K562 (cell line): Measurements from ENCODE around the gene CPEB1. TPM values are rescaled to one million over a fixed set of nuclear protein-coding genes. Genes with fewer than 3 reads are reported as not detected.
A peak's percentile ranks its signal among the peaks of the same experiment; 100 is the strongest.

Experiments used
- ATAC-seq: fragments of 200-7000 bp; cut with Tn5 transposase; 3 replicates; pipeline ENCODE4 v1.9.1; 2020; ENCODE audit warnings: moderate library complexity
- BruUV-seq: library from RNA; stranded (reverse); fragments of 400-500 nt; replicated peaks from 2 replicates; lab custom pipeline; 2021; lab: Mats Ljungman, UMichigan
- CTCF ChIA-PET: fragments of 300-600 bp; formaldehyde crosslinking; extraction: SDS; loops from one replicate; lab custom pipeline; 2021; ENCODE audit warnings: low intra/inter-chr PET ratio; lab: Yijun Ruan, JAX
- POLR2A ChIA-PET: fragments of 300-600, 350-650 bp; sonication (Branson Sonifier 250); formaldehyde crosslinking; extraction: SDS; loops from one replicate; lab custom pipeline; 2021; ENCODE audit warnings: antibody characterized with exemption, inconsistent platforms; lab: Yijun Ruan, JAX
- DNase-seq, 4 experiments: peaks; one replicate each; pipeline versions ENCODE4 v3.0.0 to v3.0.0-alpha.2; 2011 to 2018; ENCODE audit warnings: low spot score in 3 of 4, mixed read lengths in 3 of 4; ENCODE audit errors: extremely low read depth in 1 of 4
- FAIRE-seq: peaks from 2 replicates; lab custom pipeline; 2011; peaks lifted over from hg19 to GRCh38; lab: Jason Lieb, UNC
- H2AFZ ChIP-seq: 2 replicates; pipeline ENCODE4 v1.6.0; 2011; ENCODE audit warnings: low read depth, low read length, control low read depth, inconsistent platforms
- H3K27ac ChIP-seq: fragments of 200-600 bp; 3 replicates; pipeline ENCODE4 v1.8.0; 2011; ENCODE audit warnings: low read depth, mild to moderate bottlenecking, control low read depth, inconsistent platforms, low read length, moderate library complexity, mixed read lengths; ENCODE audit errors: extremely low read depth
- H3K27me3 ChIP-seq, 2 experiments: fragments of 300-600 bp in 1 of 2; 2 replicates in 1 of 2; 3 replicates in 1 of 2; pipeline versions ENCODE4 v1.6.0 to v1.8.0; 2011; ENCODE audit warnings: inconsistent platforms in 2 of 2, low read length in 2 of 2, mild to moderate bottlenecking in 1 of 2, mixed read lengths in 1 of 2, moderate library complexity in 1 of 2; ENCODE audit not compliant: control insufficient read depth in 2 of 2, insufficient read depth in 2 of 2
- H3K36me3 ChIP-seq: fragments of 300-600 bp; 3 replicates; pipeline ENCODE4 v1.8.0; 2011; ENCODE audit warnings: mild to moderate bottlenecking, low read length, inconsistent platforms; ENCODE audit not compliant: control insufficient read depth, insufficient read depth
- H3K4me1 ChIP-seq, 2 experiments: fragments of 200-600 bp in 1 of 2; replicated peaks in 1 of 2; 2 replicates in 1 of 2; 3 replicates in 1 of 2; pipeline versions ENCODE4 v1.5.1 to v1.8.0; 2011; ENCODE audit warnings: inconsistent platforms in 2 of 2, low read length in 2 of 2, mild to moderate bottlenecking in 1 of 2, mixed read lengths in 1 of 2, moderate library complexity in 1 of 2; ENCODE audit not compliant: control insufficient read depth in 2 of 2, insufficient read depth in 2 of 2
- H3K4me2 ChIP-seq: 2 replicates; pipeline ENCODE4 v1.6.1; 2011; ENCODE audit warnings: low read length, control low read depth, inconsistent platforms, mixed read lengths; ENCODE audit not compliant: insufficient read depth
- H3K4me3 ChIP-seq: fragments of 200-600 bp; sonication (generic), shearing (Covaris generic); 2 replicates; pipeline ENCODE4 v1.5.1; 2016; ENCODE audit warnings: control low read depth, inconsistent platforms
- H3K79me2 ChIP-seq: fragments of 200-600 bp; 3 replicates; pipeline ENCODE4 v1.8.0; 2011; ENCODE audit warnings: low read length, inconsistent platforms; ENCODE audit not compliant: control insufficient read depth, insufficient read depth
- H3K9ac ChIP-seq, 2 experiments: 2 replicates each; pipeline versions ENCODE4 v1.6.0 to v1.6.1; 2011; ENCODE audit warnings: low read depth in 2 of 2, low read length in 2 of 2, control low read depth in 1 of 2, inconsistent platforms in 1 of 2, mild to moderate bottlenecking in 1 of 2, mixed read lengths in 1 of 2; ENCODE audit not compliant: insufficient read depth in 1 of 2
- H3K9me1 ChIP-seq: one replicate; pipeline ENCODE4 v1.6.0; 2011; ENCODE audit warnings: inconsistent platforms, mild to moderate bottlenecking, low read length, moderate library complexity; ENCODE audit not compliant: control insufficient read depth, insufficient read depth
- H3K9me3 ChIP-seq: replicated peaks from 2 replicates; pipeline ENCODE4 v1.5.1; 2011; ENCODE audit warnings: low read depth, low read length, inconsistent platforms; ENCODE audit not compliant: control insufficient read depth, insufficient read depth
- H4K20me1 ChIP-seq: replicated peaks from 2 replicates; pipeline ENCODE4 v1.6.1; 2011; ENCODE audit warnings: low read length, inconsistent platforms, mixed read lengths; ENCODE audit not compliant: control insufficient read depth, insufficient read depth
- C11orf30 ChIP-seq: fragments of 450-650 bp; IDR thresholded peaks from 2 replicates; pipeline ENCODE4 v1.6.1; 2016; ENCODE audit warnings: low read depth, mild to moderate bottlenecking
- CREM ChIP-seq: IDR thresholded peaks from 2 replicates; pipeline ENCODE4 v1.6.1; 2014; ENCODE audit warnings: antibody characterized with exemption, low read depth
- HEY1 ChIP-seq: fragments of 250-450 bp; sonication (Bioruptor Pico); IDR thresholded peaks from 2 replicates; pipeline ENCODE4 v1.5.0; 2020; ENCODE audit warnings: mild to moderate bottlenecking, moderate library complexity, borderline replicate concordance
- MAFF ChIP-seq: IDR thresholded peaks from 2 replicates; pipeline ENCODE4 v1.6.1; 2012; ENCODE audit warnings: low read length, improper control_type of control experiment
- MAFG ChIP-seq: fragments of 450-650 bp; conservative IDR thresholded peaks from 2 replicates; pipeline ENCODE4 v1.6.1; 2016; ENCODE audit warnings: missing genetic modification characterization, missing compliant biosample characterization
- MAFK ChIP-seq: IDR thresholded peaks from 2 replicates; pipeline ENCODE4 v1.6.1; 2011; ENCODE audit warnings: low read length, improper control_type of control experiment
- MTA3 ChIP-seq: fragments of 450-650 bp; formaldehyde crosslinking; IDR thresholded peaks from 2 replicates; pipeline ENCODE4 v1.6.1; 2017; ENCODE audit warnings: mild to moderate bottlenecking, borderline replicate concordance
- ZBTB8A ChIP-seq: fragments of 450-650 bp; IDR thresholded peaks from 2 replicates; pipeline ENCODE4 v1.6.1; 2018; ENCODE audit warnings: mild to moderate bottlenecking, moderate library complexity; ENCODE audit not compliant: partially characterized antibody
- ZNF184 ChIP-seq: sonication (generic); formaldehyde crosslinking; IDR thresholded peaks from 2 replicates; pipeline ENCODE4 v1.5.0; 2020; ENCODE audit warnings: missing genetic modification reagents
- ZNF316 ChIP-seq: fragments of 450-650 bp; IDR thresholded peaks from 2 replicates; pipeline ENCODE4 v1.6.1; 2016
- ZNF444 ChIP-seq: fragments of 250-450 bp; sonication (Bioruptor Pico); IDR thresholded peaks from 2 replicates; pipeline ENCODE4 v1.4.0; 2020; ENCODE audit warnings: mild to moderate bottlenecking, moderate library complexity
- ZNF449 ChIP-seq: fragments of 250-450 bp; sonication (Bioruptor Pico); IDR thresholded peaks from 2 replicates; pipeline ENCODE4 v1.8.0; 2022; ENCODE audit warnings: moderate library complexity, mild to moderate bottlenecking, inconsistent platforms
- WGBS: fragments of 100-300 bp; shearing (Covaris generic); methylation state at CpG from one replicate; pipeline ENCODE4 v1.1.6; 2016; ENCODE audit warnings: low coverage, mixed read lengths; ENCODE audit not compliant: insufficient coverage; ENCODE audit errors: missing lambda C conversion rate; 5-methylcytosine and 5-hydroxymethylcytosine counted together
- in situ Hi-C: fragments of 300-500 bp; cut with MboI; formaldehyde crosslinking; loops from 4 replicates; pipeline ENCODE4 v1.15.0; 2018; ENCODE audit warnings: inconsistent platforms, mixed read lengths
- intact Hi-C: fragments of 100-400 bp; cut with micrococcal nuclease; formaldehyde crosslinking; loops from 2 replicates; pipeline ENCODE4 v1.14.2; 2022
- polyA plus RNA-seq, 8 experiments: library from polyadenylated mRNA; depleted of rRNA in 4 of 8; stranded (reverse) in 5 of 8; unstranded in 3 of 8; fragments of >200 nt; fragmentation: Nextera tagmentation in 2 of 8; fragmentation: Illumina TruSeq in 1 of 8; extraction: Ambion mirVana in 2 of 8; extraction: Trizol in 1 of 8; gene quantifications; 2 replicates each; pipeline versions ENCODE4 v1.2.1 to v1.2.3, GENCODE V29; 2011 to 2014; ENCODE audit warnings: inconsistent platforms in 1 of 8, missing spikeins in 1 of 8
- total RNA-seq, 7 experiments: library from RNA; depleted of rRNA in 6 of 7; stranded (reverse); fragments of >200 nt in 6 of 7; fragmentation: Illumina TruSeq in 2 of 7; extraction: Trizol in 2 of 7; gene quantifications; 2 replicates each; pipeline versions ENCODE4 v1.2.1 to v1.2.3, GENCODE V29; 2011 to 2021; ENCODE audit warnings: low replicate concordance in 1 of 7
- TF ChIP-seq, protein P1 (sequence below): fragments of 450-650 bp; IDR thresholded peaks from 2 replicates; pipeline ENCODE4 v1.6.1; 2018; ENCODE audit not compliant: partially characterized antibody

CPEB1 gene
- total and polyA plus RNA-seq, 9 of the 15 experiments (the other 6 are each of a cell fraction or from before 2014, with no cell fraction given) = 2.2 to 13.4 (median 9.7) TPM

DNA sequence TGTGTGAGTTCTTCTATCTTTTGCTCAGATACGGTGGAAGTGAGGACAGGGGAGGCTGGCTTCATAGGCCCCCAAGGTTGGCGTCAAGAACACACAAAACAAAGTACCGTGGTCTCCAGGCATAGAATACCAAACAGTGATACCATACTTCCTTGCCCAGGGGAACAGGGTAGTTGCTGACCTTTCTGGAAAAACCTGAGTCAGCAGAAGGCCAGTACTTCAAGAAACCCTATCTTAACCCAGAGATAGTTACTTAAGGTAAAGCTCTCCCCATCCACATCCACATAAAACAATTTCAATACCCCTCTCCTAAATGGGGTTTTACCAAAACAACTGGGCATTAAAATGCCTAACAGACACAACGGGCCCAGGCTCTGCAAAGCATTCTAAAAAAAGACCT, 77.3 kb downstream of the CPEB1 start:
- DNase-seq = no peak
- peaks cover 10% of the 10 kb centered on the region for H4K20me1 ChIP-seq
- ChIA-PET POLR2A (interaction anchor here (0.7 to 1.8 kb wide), 6 partner anchors 9 to 1548 kb away, joined by 3 to 4 read pairs (median 3); partner anchors contain the start of gene RPS17), CTCF (no interaction called here)
- peaks cover 4% of the 10 kb centered on the region for H3K9me1 ChIP-seq
- no peak for ATAC-seq
- no TSS peak for BruUV-seq
- no peak overlapping the region for H3K4me2 ChIP-seq
- H3K27ac ChIP-seq = no peak overlapping the region
- peaks cover 25 to 33% of the 10 kb centered on the region in 2 experiments; a peak in 4 of 5 replicates for H3K4me1 ChIP-seq
- no peaks in the 10 kb centered on the region for H3K9me3 ChIP-seq
- no peak overlapping the region for H2AFZ ChIP-seq
- WGBS = 71% methylated on average over 4 of the region's 4 CpGs
- H3K79me2 ChIP-seq = no peaks in the 10 kb centered on the region; the same call in 2 of the 3 replicates
- intact Hi-C loops (loop anchor here (5.0 kb wide), 1 partner anchor 62 kb away; no protein-coding TSS in a partner anchor), in situ Hi-C loops (no loop called here)
- no peak for FAIRE-seq
- TF ChIP-seq HEY1 (CRISPR knock-in tag) = no peak
- TF ChIP-seq C11orf30 = peak; percentile 83
- TF ChIP-seq MAFF = peak; percentile 82
- no peak for TF ChIP-seq ZNF449 (CRISPR knock-in tag)
- TF ChIP-seq, protein P1, sequence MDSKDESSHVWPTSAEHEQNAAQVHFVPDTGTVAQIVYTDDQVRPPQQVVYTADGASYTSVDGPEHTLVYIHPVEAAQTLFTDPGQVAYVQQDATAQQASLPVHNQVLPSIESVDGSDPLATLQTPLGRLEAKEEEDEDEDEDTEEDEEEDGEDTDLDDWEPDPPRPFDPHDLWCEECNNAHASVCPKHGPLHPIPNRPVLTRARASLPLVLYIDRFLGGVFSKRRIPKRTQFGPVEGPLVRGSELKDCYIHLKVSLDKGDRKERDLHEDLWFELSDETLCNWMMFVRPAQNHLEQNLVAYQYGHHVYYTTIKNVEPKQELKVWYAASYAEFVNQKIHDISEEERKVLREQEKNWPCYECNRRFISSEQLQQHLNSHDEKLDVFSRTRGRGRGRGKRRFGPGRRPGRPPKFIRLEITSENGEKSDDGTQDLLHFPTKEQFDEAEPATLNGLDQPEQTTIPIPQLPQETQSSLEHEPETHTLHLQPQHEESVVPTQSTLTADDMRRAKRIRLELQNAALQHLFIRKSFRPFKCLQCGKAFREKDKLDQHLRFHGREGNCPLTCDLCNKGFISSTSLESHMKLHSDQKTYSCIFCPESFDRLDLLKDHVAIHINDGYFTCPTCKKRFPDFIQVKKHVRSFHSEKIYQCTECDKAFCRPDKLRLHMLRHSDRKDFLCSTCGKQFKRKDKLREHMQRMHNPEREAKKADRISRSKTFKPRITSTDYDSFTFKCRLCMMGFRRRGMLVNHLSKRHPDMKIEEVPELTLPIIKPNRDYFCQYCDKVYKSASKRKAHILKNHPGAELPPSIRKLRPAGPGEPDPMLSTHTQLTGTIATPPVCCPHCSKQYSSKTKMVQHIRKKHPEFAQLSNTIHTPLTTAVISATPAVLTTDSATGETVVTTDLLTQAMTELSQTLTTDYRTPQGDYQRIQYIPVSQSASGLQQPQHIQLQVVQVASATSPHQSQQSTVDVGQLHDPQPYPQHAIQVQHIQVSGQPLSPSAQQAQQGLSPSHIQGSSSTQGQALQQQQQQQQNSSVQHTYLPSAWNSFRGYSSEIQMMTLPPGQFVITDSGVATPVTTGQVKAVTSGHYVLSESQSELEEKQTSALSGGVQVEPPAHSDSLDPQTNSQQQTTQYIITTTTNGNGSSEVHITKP = no peak
- TF ChIP-seq ZNF444 (CRISPR knock-in tag) = no peak
- no peak for TF ChIP-seq MTA3
- TF ChIP-seq CREM = no peak
- no peak for TF ChIP-seq ZBTB8A
- TF ChIP-seq MAFK = peak; percentile 85
- TF ChIP-seq MAFG (tag) = peak; percentile 83
- no peak for TF ChIP-seq ZNF184 (CRISPR knock-in tag)
- peak; percentile 90 for TF ChIP-seq ZNF316
- H3K4me3 ChIP-seq = no peak overlapping the region
- no peak overlapping the region for H3K9ac ChIP-seq
- H3K36me3 ChIP-seq = peaks cover 58% of the 10 kb centered on the region; the same call in 2 of the 3 replicates
- H3K27me3 ChIP-seq = no peaks in the 10 kb centered on the region
